K562 (cell line): ENCODE measurements around the gene CBFA2T2. TPM values are rescaled to one million over a fixed set of nuclear protein-coding genes. Genes with fewer than 3 reads are reported as not detected.

ENCODE experiments used
- ATAC-seq: fragments of 200-7000 bp; cut with Tn5 transposase; 3 replicates; pipeline ENCODE4 v1.9.1; 2020; ENCODE audit warnings: moderate library complexity
- BruUV-seq: library from RNA; stranded (reverse); fragments of 400-500 nt; replicated peaks from 2 replicates; lab custom pipeline; 2021; lab: Mats Ljungman, UMichigan
- CTCF ChIA-PET: fragments of 300-600 bp; formaldehyde crosslinking; extraction: SDS; loops from one replicate; lab custom pipeline; 2021; ENCODE audit warnings: low intra/inter-chr PET ratio; lab: Yijun Ruan, JAX
- POLR2A ChIA-PET: fragments of 300-600, 350-650 bp; sonication (Branson Sonifier 250); formaldehyde crosslinking; extraction: SDS; loops from one replicate; lab custom pipeline; 2021; ENCODE audit warnings: antibody characterized with exemption, inconsistent platforms; lab: Yijun Ruan, JAX
- DNase-seq, 4 experiments: peaks; one replicate each; pipeline versions ENCODE4 v3.0.0 to v3.0.0-alpha.2; 2011 to 2018; ENCODE audit warnings: low spot score in 3 of 4, mixed read lengths in 3 of 4; ENCODE audit errors: extremely low read depth in 1 of 4
- FAIRE-seq: peaks from 2 replicates; lab custom pipeline; 2011; peaks lifted over from hg19 to GRCh38; lab: Jason Lieb, UNC
- H2AFZ ChIP-seq: 2 replicates; pipeline ENCODE4 v1.6.0; 2011; ENCODE audit warnings: low read depth, low read length, control low read depth, inconsistent platforms
- H3K27ac ChIP-seq: fragments of 200-600 bp; 3 replicates; pipeline ENCODE4 v1.8.0; 2011; ENCODE audit warnings: low read depth, mild to moderate bottlenecking, control low read depth, inconsistent platforms, low read length, moderate library complexity, mixed read lengths; ENCODE audit errors: extremely low read depth
- H3K27me3 ChIP-seq, 2 experiments: fragments of 300-600 bp in 1 of 2; 2 replicates in 1 of 2; 3 replicates in 1 of 2; pipeline versions ENCODE4 v1.6.0 to v1.8.0; 2011; ENCODE audit warnings: inconsistent platforms in 2 of 2, low read length in 2 of 2, mild to moderate bottlenecking in 1 of 2, mixed read lengths in 1 of 2, moderate library complexity in 1 of 2; ENCODE audit not compliant: control insufficient read depth in 2 of 2, insufficient read depth in 2 of 2
- H3K36me3 ChIP-seq: fragments of 300-600 bp; 3 replicates; pipeline ENCODE4 v1.8.0; 2011; ENCODE audit warnings: mild to moderate bottlenecking, low read length, inconsistent platforms; ENCODE audit not compliant: control insufficient read depth, insufficient read depth
- H3K4me1 ChIP-seq, 2 experiments: fragments of 200-600 bp in 1 of 2; replicated peaks in 1 of 2; 2 replicates in 1 of 2; 3 replicates in 1 of 2; pipeline versions ENCODE4 v1.5.1 to v1.8.0; 2011; ENCODE audit warnings: inconsistent platforms in 2 of 2, low read length in 2 of 2, mild to moderate bottlenecking in 1 of 2, mixed read lengths in 1 of 2, moderate library complexity in 1 of 2; ENCODE audit not compliant: control insufficient read depth in 2 of 2, insufficient read depth in 2 of 2
- H3K4me2 ChIP-seq: 2 replicates; pipeline ENCODE4 v1.6.1; 2011; ENCODE audit warnings: low read length, control low read depth, inconsistent platforms, mixed read lengths; ENCODE audit not compliant: insufficient read depth
- H3K4me3 ChIP-seq: fragments of 200-600 bp; sonication (generic), shearing (Covaris generic); 2 replicates; pipeline ENCODE4 v1.5.1; 2016; ENCODE audit warnings: control low read depth, inconsistent platforms
- H3K79me2 ChIP-seq: fragments of 200-600 bp; 3 replicates; pipeline ENCODE4 v1.8.0; 2011; ENCODE audit warnings: low read length, inconsistent platforms; ENCODE audit not compliant: control insufficient read depth, insufficient read depth
- H3K9ac ChIP-seq, 2 experiments: 2 replicates each; pipeline versions ENCODE4 v1.6.0 to v1.6.1; 2011; ENCODE audit warnings: low read depth in 2 of 2, low read length in 2 of 2, control low read depth in 1 of 2, inconsistent platforms in 1 of 2, mild to moderate bottlenecking in 1 of 2, mixed read lengths in 1 of 2; ENCODE audit not compliant: insufficient read depth in 1 of 2
- H3K9me1 ChIP-seq: one replicate; pipeline ENCODE4 v1.6.0; 2011; ENCODE audit warnings: inconsistent platforms, mild to moderate bottlenecking, low read length, moderate library complexity; ENCODE audit not compliant: control insufficient read depth, insufficient read depth
- H3K9me3 ChIP-seq: replicated peaks from 2 replicates; pipeline ENCODE4 v1.5.1; 2011; ENCODE audit warnings: low read depth, low read length, inconsistent platforms; ENCODE audit not compliant: control insufficient read depth, insufficient read depth
- H4K20me1 ChIP-seq: replicated peaks from 2 replicates; pipeline ENCODE4 v1.6.1; 2011; ENCODE audit warnings: low read length, inconsistent platforms, mixed read lengths; ENCODE audit not compliant: control insufficient read depth, insufficient read depth
- MBD2 ChIP-seq: sonication (generic); IDR thresholded peaks from 2 replicates; pipeline ENCODE4 v1.6.1; 2016; ENCODE audit warnings: low read depth, borderline replicate concordance
- NONO ChIP-seq, 2 experiments: fragments of 200-400 bp in 1 of 2; fragments of 450-650 bp in 1 of 2; formaldehyde crosslinking in 1 of 2; IDR thresholded peaks; 2 replicates each; pipeline ENCODE4 v1.6.1; 2017; ENCODE audit warnings: low read depth in 2 of 2, mild to moderate bottlenecking in 2 of 2, moderate library complexity in 2 of 2, low read length in 1 of 2
- POLR2G ChIP-seq: fragments of 200-400 bp; formaldehyde crosslinking; IDR thresholded peaks from 2 replicates; pipeline ENCODE4 v1.6.1; 2017; ENCODE audit warnings: low read depth, mild to moderate bottlenecking, antibody characterized with exemption, low read length, moderate library complexity
- YBX1 ChIP-seq: fragments of 450-650 bp; IDR thresholded peaks from 2 replicates; pipeline ENCODE4 v1.7.1; 2016; ENCODE audit warnings: mild to moderate bottlenecking
- WGBS: fragments of 100-300 bp; shearing (Covaris generic); methylation state at CpG from one replicate; pipeline ENCODE4 v1.1.6; 2016; ENCODE audit warnings: low coverage, mixed read lengths; ENCODE audit not compliant: insufficient coverage; ENCODE audit errors: missing lambda C conversion rate; 5-methylcytosine and 5-hydroxymethylcytosine counted together
- in situ Hi-C: fragments of 300-500 bp; cut with MboI; formaldehyde crosslinking; loops from 4 replicates; pipeline ENCODE4 v1.15.0; 2018; ENCODE audit warnings: inconsistent platforms, mixed read lengths
- intact Hi-C: fragments of 100-400 bp; cut with micrococcal nuclease; formaldehyde crosslinking; loops from 2 replicates; pipeline ENCODE4 v1.14.2; 2022
- polyA plus RNA-seq, 8 experiments: library from polyadenylated mRNA; depleted of rRNA in 4 of 8; stranded (reverse) in 5 of 8; unstranded in 3 of 8; fragments of >200 nt; fragmentation: Nextera tagmentation in 2 of 8; fragmentation: Illumina TruSeq in 1 of 8; extraction: Ambion mirVana in 2 of 8; extraction: Trizol in 1 of 8; gene quantifications; 2 replicates each; pipeline versions ENCODE4 v1.2.1 to v1.2.3, GENCODE V29; 2011 to 2014; ENCODE audit warnings: inconsistent platforms in 1 of 8, missing spikeins in 1 of 8
- total RNA-seq, 7 experiments: library from RNA; depleted of rRNA in 6 of 7; stranded (reverse); fragments of >200 nt in 6 of 7; fragmentation: Illumina TruSeq in 2 of 7; extraction: Trizol in 2 of 7; gene quantifications; 2 replicates each; pipeline versions ENCODE4 v1.2.1 to v1.2.3, GENCODE V29; 2011 to 2021; ENCODE audit warnings: low replicate concordance in 1 of 7
- TF ChIP-seq, protein P1 (sequence below), 2 experiments: fragments of 150-350 bp in 1 of 2; IDR thresholded peaks; 2 replicates each; pipeline ENCODE4 v1.6.1; 2012 to 2016; ENCODE audit warnings: low read depth in 2 of 2, low read length in 2 of 2, mild to moderate bottlenecking in 1 of 2, moderate library complexity in 1 of 2
- TF ChIP-seq, protein P2 (sequence below): sonication (generic); formaldehyde crosslinking; IDR thresholded peaks from 2 replicates; pipeline ENCODE4 v1.8.0; 2022; ENCODE audit warnings: missing genetic modification reagents, mild to moderate bottlenecking, borderline replicate concordance

Gene CBFA2T2
- total and polyA plus RNA-seq, 9 of the 15 experiments (the other 6 are each of a cell fraction or from before 2014, with no cell fraction given) = 0.27 to 9.6 (median 5.8) TPM

DNA sequence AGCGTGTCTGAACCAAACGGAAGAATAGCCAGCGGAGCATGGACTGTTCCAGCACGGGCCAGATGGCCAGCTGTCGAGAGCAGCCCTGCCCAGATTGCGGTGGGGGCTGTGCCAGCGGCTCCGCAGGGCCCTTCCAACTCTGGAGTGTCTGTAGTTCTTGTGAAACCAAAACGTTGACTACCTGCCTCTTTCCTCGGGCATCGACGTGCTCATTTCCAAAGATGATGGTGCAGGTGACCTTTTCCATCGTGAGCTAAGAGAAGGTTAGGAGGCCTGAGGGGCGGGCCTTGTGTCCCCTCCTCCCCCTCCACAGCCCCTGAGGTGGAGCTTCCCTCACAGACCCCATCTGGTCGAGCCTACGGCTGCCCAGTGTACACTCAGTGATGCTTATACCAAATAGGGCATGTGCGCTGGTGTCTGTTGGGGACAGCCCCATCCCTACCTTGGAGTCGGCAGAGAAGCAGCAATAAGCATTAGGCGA lies 159.3 kb downstream of the CBFA2T2 start:
- 65% methylated on average over 17 of the region's 19 CpGs for WGBS
- no peak for DNase-seq

More for the DNA sequence above, 159.3 kb downstream of the CBFA2T2 start:
- intact Hi-C loops (no loop called here), in situ Hi-C loops (no loop called here)
- ChIA-PET CTCF (no interaction called here), POLR2A (interaction anchor here (0.6 to 1.5 kb wide), 3 partner anchors 9 to 199 kb away, joined by 4 to 7 read pairs (median 5); no protein-coding TSS in a partner anchor)
- TF ChIP-seq, protein P1, sequence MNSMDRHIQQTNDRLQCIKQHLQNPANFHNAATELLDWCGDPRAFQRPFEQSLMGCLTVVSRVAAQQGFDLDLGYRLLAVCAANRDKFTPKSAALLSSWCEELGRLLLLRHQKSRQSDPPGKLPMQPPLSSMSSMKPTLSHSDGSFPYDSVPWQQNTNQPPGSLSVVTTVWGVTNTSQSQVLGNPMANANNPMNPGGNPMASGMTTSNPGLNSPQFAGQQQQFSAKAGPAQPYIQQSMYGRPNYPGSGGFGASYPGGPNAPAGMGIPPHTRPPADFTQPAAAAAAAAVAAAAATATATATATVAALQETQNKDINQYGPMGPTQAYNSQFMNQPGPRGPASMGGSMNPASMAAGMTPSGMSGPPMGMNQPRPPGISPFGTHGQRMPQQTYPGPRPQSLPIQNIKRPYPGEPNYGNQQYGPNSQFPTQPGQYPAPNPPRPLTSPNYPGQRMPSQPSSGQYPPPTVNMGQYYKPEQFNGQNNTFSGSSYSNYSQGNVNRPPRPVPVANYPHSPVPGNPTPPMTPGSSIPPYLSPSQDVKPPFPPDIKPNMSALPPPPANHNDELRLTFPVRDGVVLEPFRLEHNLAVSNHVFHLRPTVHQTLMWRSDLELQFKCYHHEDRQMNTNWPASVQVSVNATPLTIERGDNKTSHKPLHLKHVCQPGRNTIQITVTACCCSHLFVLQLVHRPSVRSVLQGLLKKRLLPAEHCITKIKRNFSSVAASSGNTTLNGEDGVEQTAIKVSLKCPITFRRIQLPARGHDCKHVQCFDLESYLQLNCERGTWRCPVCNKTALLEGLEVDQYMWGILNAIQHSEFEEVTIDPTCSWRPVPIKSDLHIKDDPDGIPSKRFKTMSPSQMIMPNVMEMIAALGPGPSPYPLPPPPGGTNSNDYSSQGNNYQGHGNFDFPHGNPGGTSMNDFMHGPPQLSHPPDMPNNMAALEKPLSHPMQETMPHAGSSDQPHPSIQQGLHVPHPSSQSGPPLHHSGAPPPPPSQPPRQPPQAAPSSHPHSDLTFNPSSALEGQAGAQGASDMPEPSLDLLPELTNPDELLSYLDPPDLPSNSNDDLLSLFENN (IDR thresholded peaks at IDR 0.05; ENCODE audit: low read depth in 2 of 2, low read length in 2 of 2) = no peak
- TF ChIP-seq NONO (IDR thresholded peaks at IDR 0.05; ENCODE audit: low read depth in 2 of 2, low read length in 1 of 2) = no peak
- TF ChIP-seq, protein P2, sequence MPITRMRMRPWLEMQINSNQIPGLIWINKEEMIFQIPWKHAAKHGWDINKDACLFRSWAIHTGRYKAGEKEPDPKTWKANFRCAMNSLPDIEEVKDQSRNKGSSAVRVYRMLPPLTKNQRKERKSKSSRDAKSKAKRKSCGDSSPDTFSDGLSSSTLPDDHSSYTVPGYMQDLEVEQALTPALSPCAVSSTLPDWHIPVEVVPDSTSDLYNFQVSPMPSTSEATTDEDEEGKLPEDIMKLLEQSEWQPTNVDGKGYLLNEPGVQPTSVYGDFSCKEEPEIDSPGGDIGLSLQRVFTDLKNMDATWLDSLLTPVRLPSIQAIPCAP (CRISPR knock-in tag) = no peak
- TF ChIP-seq YBX1 = no peak
- no peak for TF ChIP-seq MBD2
- TF ChIP-seq POLR2G = 0 out of 2 replicates have a peak, but pooled peaks have one; percentile 41
- Histone ChIP-seq H3K9me3 (no peaks in the 10 kb centered on the region; the same call in 1 of the 2 replicates), H3K79me2 (no peaks in the 10 kb centered on the region), H3K9ac (no peak overlapping the region), H3K4me1 (peaks cover 9 to 32% of the 10 kb centered on the region in 2 experiments; a peak in 3 of 5 replicates), H3K27me3 (no peaks in the 10 kb centered on the region), H3K4me2 (no peak overlapping the region), H3K27ac (no peak overlapping the region), H3K9me1 (peaks cover 9% of the 10 kb centered on the region), H3K4me3 (no peak overlapping the region), H2AFZ (no peak overlapping the region), H4K20me1 (peaks cover 26% of the 10 kb centered on the region), H3K36me3 (peaks cover 15% of the 10 kb centered on the region; the same call in 2 of the 3 replicates)
- FAIRE-seq (no peak), ATAC-seq (no peak)
- no TSS peak for BruUV-seq
